ENCODE results near the gene SLC6A9.
A peak's percentile ranks its signal among the peaks of the same experiment; 100 is the strongest.

The SLC6A9 gene

DNA sequence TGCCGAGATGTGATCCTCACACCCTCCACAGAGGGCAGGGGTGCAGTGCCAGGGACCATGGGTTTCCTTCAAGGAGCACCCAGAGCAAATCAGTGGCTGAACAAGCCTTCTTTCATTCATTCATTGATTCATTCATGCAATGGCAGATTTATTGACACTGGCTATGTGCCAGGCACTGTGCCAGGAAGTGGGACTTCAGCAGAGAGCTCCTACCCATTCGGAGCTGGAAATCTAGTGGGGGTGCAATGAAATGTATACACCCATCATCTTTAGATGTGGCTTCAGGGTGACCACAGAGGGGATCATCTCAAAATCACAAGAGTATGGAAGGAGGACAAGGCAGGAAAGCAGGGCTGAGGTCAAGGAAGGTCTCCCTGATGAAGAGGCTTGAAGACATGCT, 18.9 kb downstream of the SLC6A9 start:
- Histone ChIP-seq H3K9me3 (no peaks in the 10 kb centered on the region), H3K27ac (no peak overlapping the region), H3K4me1 (peaks cover 34% of the 10 kb centered on the region), H3K4me2 (peak overlapping the region; percentile 54), H4K20me1 (no peaks in the 10 kb centered on the region), H3K9ac (no peak overlapping the region), H3K4me3 (no peak overlapping the region), H3K36me3 (no peaks in the 10 kb centered on the region; the same call in 1 of the 2 replicates), H3K27me3 (no peaks in the 10 kb centered on the region)
- no peak for TF ChIP-seq Cebpa-rat (IDR thresholded peaks at IDR 0.05)

DNA sequence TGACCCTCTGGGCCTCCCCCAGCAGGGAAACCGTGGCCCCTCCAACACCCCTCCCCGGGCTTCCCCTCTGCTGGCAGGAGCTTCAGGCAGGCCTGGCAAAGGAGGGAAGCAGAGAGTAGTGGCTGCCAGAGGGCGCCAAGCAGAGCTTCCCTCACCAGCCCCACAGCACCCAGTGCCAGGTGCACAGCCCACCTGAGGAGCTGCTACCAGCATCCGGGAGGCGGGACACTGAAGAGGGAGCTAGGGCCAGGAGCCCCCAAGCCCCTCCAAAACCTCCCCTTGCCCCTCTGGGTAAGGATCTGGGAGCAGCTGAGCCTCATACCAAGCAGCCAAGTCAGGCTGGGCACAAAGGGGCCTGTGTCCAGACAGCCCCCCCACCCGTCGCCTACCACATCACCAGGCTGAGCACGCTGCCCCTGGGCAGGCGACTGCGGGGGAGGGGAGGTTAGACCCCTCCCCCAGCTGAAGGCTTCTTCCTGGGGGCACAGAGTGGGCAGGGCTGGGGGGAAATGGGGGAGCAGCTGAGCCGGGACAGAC, 20.3 kb downstream of the SLC6A9 start:
- 0 out of 2 replicates have a peak overlapping the region, but pooled peaks have one; percentile 18 for H3K27ac ChIP-seq
- H3K27me3 ChIP-seq, result no peaks in the 10 kb centered on the region
- no peak overlapping the region for H3K4me3 ChIP-seq
- no peak overlapping the region for H3K9ac ChIP-seq
- H3K9me3 ChIP-seq, result no peaks in the 10 kb centered on the region
- H3K36me3 ChIP-seq, result no peaks in the 10 kb centered on the region; the same call in 1 of the 2 replicates
- H3K4me1 ChIP-seq, result peaks cover 34% of the 10 kb centered on the region
- H4K20me1 ChIP-seq, result no peaks in the 10 kb centered on the region
- no peak for TF ChIP-seq Cebpa-rat (IDR thresholded peaks at IDR 0.05)
- peak overlapping the region; percentile 54 for H3K4me2 ChIP-seq

DNA sequence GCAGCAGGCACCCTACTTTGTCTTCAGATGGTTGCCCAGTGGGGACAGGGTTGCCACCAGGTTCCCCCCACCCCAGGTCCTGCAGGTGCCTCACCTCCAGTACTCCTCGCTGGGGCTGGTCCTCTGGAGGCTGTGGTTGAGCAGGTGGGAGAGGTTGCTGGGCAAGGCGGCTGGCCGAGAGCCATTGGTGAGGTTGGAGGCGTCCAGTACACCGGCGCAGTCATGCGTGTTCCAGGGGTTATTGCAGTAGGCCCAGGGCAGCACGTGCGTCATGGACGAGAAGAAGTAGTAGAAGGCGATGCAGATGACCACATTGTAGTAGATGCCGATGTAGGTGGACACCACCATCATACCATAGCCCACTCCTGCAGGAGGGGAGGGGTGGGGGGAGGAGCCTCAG, 23.0 kb downstream of the SLC6A9 start:
- Histone ChIP-seq H3K4me1 (peaks cover 32% of the 10 kb centered on the region), H3K36me3 (no peaks in the 10 kb centered on the region; the same call in 1 of the 2 replicates), H3K27ac (no peak overlapping the region), H3K4me3 (no peak overlapping the region), H3K27me3 (no peaks in the 10 kb centered on the region), H3K9ac (no peak overlapping the region), H4K20me1 (no peaks in the 10 kb centered on the region), H3K4me2 (no peak overlapping the region), H3K9me3 (no peaks in the 10 kb centered on the region)
- TF ChIP-seq Cebpa-rat (IDR thresholded peaks at IDR 0.05), result no peak

DNA sequence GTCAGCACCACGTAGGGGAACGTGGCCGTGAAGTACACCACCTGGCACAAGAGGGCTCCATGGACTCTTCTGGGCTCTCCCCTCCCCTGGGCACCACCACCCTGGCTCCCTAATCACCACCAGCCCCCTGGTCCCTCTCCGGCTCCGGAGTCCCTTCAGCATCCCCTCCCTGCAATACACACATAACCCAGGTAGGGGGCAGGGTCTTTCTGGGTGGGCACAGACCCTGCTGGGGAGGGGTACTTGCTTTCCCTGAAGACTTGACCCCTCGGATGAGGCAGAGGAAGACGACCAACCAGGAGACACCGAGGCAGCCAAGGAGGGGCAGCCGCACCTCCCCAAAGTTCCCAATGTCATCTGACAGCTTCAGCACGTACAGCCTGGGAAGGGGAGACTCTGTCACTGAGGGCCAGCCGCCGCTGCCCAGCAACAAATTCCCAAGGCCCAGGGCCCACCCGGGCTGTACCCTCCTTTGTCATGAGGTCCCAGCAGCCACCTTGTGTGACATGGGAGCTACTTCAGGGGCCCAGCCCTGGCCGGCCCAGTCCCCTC, 28.6 kb downstream of the SLC6A9 start:
- TF ChIP-seq Cebpa-rat (IDR thresholded peaks at IDR 0.05), result no peak
- Histone ChIP-seq H3K4me1 (peaks cover 16% of the 10 kb centered on the region), H3K27me3 (no peaks in the 10 kb centered on the region), H4K20me1 (no peaks in the 10 kb centered on the region), H3K27ac (no peak overlapping the region), H3K9me3 (no peaks in the 10 kb centered on the region), H3K36me3 (no peaks in the 10 kb centered on the region), H3K9ac (no peak overlapping the region), H3K4me3 (no peak overlapping the region), H3K4me2 (no peak overlapping the region)

DNA sequence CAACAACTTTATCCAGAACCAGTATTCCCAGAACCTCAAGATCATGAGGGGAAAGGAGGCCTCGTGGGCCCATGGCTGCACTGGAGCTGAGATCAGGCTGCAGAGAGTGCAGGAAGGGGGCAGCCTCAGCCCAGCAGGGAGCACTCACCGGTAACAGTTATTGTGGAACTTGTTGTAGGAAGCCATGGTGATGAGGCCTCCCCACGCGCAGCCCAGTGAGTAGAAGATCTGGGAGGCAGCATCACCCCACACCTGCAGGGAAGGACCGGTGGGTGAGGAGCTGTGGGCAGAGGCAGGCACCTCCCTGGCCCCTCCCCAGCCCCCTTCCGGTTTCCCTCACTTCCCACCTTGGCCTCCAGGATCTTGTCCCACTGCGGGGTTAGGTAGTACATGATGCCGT, 29.1 kb downstream of the SLC6A9 start:
- Histone ChIP-seq H4K20me1 (no peaks in the 10 kb centered on the region), H3K27ac (no peak overlapping the region), H3K4me1 (peaks cover 16% of the 10 kb centered on the region), H3K4me3 (no peak overlapping the region), H3K4me2 (no peak overlapping the region), H3K9me3 (no peaks in the 10 kb centered on the region), H3K36me3 (no peaks in the 10 kb centered on the region), H3K27me3 (no peaks in the 10 kb centered on the region), H3K9ac (no peak overlapping the region)
- TF ChIP-seq Cebpa-rat (IDR thresholded peaks at IDR 0.05), result no peak

DNA sequence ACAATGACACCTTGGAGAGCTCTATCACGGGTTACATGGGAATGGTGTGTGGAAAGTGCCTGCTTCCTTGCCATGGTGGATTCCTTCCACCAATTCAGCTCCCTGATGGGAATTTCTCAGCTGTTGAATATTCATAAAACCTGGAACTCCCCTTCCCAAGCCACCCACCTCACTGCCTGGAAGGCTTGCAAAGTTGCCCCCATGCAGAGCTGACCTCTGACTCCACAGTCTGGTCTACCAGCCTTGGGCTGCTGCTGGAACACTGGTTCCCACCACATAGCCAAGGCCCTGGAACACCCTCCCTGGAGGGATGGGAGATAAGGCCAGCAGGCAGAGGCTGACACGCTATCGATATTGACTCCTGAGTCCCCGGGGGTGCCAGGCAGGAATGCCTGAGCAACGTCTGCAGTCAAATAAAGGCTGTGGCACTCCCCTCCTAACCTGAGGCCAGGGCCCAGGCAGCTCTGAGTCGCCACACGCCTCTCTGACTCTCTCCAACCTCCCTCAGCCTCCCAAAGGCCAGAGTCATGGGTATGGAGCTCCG, 31.1 kb downstream of the SLC6A9 start:
- no peaks in the 10 kb centered on the region for H3K9me3 ChIP-seq
- H3K4me2 ChIP-seq, result no peak overlapping the region
- H3K9ac ChIP-seq, result no peak overlapping the region
- H3K27me3 ChIP-seq, result no peaks in the 10 kb centered on the region
- H3K27ac ChIP-seq, result no peak overlapping the region
- peaks cover 30% of the 10 kb centered on the region for H3K4me1 ChIP-seq
- H4K20me1 ChIP-seq, result no peaks in the 10 kb centered on the region
- TF ChIP-seq Cebpa-rat (IDR thresholded peaks at IDR 0.05), result no peak
- no peak overlapping the region for H3K4me3 ChIP-seq
- H3K36me3 ChIP-seq, result no peaks in the 10 kb centered on the region

DNA sequence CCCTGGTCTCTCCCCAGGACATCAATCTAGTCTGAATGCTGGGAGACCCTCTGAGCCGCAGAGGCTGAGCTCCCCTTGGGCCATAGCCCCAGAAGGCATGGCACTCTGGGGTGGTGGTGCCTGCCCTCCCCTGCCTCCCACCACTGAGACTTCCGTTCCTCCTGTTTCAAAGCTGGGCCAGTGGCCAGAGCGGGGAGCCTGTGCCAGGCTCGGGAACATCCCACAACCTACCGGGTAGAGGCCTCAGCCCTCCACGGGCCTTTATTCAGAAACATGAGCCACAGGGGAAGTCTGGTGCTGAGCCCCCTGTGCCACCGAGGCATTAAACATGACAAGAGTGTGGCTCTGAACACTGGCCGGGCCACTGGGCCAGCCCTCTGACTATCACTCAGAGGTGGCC, 31.8 kb downstream of the SLC6A9 start:
- Histone ChIP-seq H3K9me3 (no peaks in the 10 kb centered on the region), H4K20me1 (no peaks in the 10 kb centered on the region), H3K4me1 (peaks cover 31% of the 10 kb centered on the region), H3K4me3 (no peak overlapping the region), H3K9ac (no peak overlapping the region), H3K4me2 (peak overlapping the region; percentile 14; the same call in 1 of the 2 replicates), H3K36me3 (no peaks in the 10 kb centered on the region), H3K27me3 (no peaks in the 10 kb centered on the region), H3K27ac (no peak overlapping the region)
- no peak for TF ChIP-seq Cebpa-rat (IDR thresholded peaks at IDR 0.05)

DNA sequence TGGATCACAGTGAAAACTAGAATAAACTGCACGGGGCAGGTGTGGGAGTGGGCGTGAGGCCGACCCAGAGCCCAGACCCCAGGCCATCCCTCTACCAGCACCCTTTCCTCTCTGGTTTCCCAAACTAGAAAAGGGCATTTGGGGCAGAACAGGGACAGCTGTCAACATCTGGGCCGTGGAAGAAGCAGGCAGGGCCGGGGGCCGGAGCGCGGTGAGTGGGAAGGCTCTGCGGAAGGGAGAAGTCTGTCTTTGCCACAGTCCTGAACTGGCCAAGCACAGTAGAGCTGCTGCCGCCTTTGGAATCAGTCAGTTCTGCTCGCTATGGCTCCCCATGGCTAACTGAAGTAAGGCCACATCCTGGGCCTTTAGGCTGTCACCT, 33.3 kb downstream of the SLC6A9 start:
- Histone ChIP-seq H3K4me3 (no peak overlapping the region), H3K9me3 (no peaks in the 10 kb centered on the region), H3K4me2 (no peak overlapping the region), H3K27ac (no peak overlapping the region), H3K4me1 (peaks cover 46% of the 10 kb centered on the region), H3K9ac (no peak overlapping the region), H4K20me1 (no peaks in the 10 kb centered on the region), H3K36me3 (no peaks in the 10 kb centered on the region), H3K27me3 (no peaks in the 10 kb centered on the region)
- TF ChIP-seq Cebpa-rat (IDR thresholded peaks at IDR 0.05), result no peak

DNA sequence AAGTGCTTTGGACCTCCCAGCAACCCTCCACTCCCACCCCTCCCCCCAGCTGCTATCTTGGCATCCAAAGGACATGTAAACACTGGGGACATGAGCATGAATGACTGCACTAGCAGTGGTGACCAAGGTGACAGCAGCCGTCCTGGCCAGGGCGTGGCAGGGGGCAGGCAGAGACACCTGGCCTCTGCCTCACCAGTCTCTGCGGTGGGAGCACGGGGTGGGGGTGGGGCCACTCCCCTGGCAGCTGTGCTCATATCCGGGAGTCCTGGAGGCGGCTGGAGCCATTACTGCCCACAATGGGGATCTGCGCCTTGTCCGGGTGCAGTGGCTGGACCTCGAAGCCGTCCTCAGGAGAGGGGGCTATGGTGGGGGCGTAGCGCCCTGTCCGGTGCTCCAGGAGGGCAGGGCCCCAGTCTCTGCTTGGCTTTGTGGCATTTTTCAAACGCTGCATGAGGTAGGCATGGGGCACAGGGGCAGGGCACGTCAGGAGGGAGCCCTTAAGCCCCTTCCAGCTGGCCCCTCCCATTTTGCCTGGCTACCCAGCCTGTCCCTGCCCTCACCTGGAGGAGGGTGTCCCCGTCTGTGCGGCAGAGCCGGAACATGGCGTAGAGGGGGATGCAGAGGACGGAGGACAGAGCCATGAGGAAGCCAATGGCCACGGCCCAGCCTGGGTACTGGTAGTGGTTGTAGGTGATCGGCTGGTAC, 33.8 kb downstream of the SLC6A9 start:
- H3K27me3 ChIP-seq, result no peaks in the 10 kb centered on the region
- peaks cover 51% of the 10 kb centered on the region for H3K4me1 ChIP-seq
- no peaks in the 10 kb centered on the region for H4K20me1 ChIP-seq
- no peak overlapping the region for H3K4me2 ChIP-seq
- no peak overlapping the region for H3K4me3 ChIP-seq
- H3K27ac ChIP-seq, result no peak overlapping the region
- no peak overlapping the region for H3K9ac ChIP-seq
- no peak for TF ChIP-seq Cebpa-rat (IDR thresholded peaks at IDR 0.05)
- no peaks in the 10 kb centered on the region for H3K9me3 ChIP-seq
- no peaks in the 10 kb centered on the region for H3K36me3 ChIP-seq

DNA sequence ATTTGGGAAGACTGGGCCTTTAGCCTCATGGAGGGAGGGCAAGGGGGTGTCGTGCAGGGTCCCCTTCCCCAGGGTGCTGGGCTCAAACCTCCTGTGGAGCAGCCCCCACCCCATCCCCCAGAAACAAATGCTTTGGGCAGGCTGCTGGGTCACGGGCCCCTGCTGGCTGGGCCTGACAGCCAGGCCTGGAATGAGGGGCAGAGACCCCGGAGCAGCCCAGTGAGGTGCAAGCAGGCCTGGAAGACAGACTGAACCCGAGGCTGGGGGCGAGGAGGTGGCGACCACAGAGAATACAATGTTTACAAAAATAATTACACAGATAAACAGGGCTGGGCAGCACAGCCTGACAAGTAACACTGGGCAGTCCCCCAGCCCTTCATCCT, 34.5 kb downstream of the SLC6A9 start:
- peak overlapping the region; percentile 35; the same call in 1 of the 2 replicates for H3K27ac ChIP-seq
- no peaks in the 10 kb centered on the region for H3K9me3 ChIP-seq
- no peaks in the 10 kb centered on the region for H4K20me1 ChIP-seq
- peaks cover 57% of the 10 kb centered on the region for H3K4me1 ChIP-seq
- peak overlapping the region; percentile 89 for H3K4me2 ChIP-seq
- H3K4me3 ChIP-seq, result no peak overlapping the region
- H3K9ac ChIP-seq, result no peak overlapping the region
- TF ChIP-seq Cebpa-rat (IDR thresholded peaks at IDR 0.05), result no peak
- H3K36me3 ChIP-seq, result no peaks in the 10 kb centered on the region
- no peaks in the 10 kb centered on the region for H3K27me3 ChIP-seq
